H1 (cell line): ENCODE data around the gene PANX2.

Experiments
- CTCF ChIP-seq, 3 experiments: IDR thresholded peaks; 1 replicate in 2 of 3; 2 replicates in 1 of 3; pipeline versions ENCODE4 v1.5.1 to v1.6.1; 2011; ENCODE audit warnings: low read length in 3 of 3, mild to moderate bottlenecking in 3 of 3, inconsistent platforms in 2 of 3, low read depth in 1 of 3, moderate library complexity in 1 of 3; ENCODE audit not compliant: insufficient read depth in 1 of 3; ENCODE audit errors: control extremely low read depth in 1 of 3
- RBBP5 ChIP-seq: IDR thresholded peaks from 2 replicates; pipeline ENCODE4 v1.7.1; 2012; ENCODE audit warnings: low read depth, mild to moderate bottlenecking, inconsistent platforms, low read length, moderate library complexity, borderline replicate concordance
- SRF ChIP-seq: IDR thresholded peaks from 2 replicates; pipeline ENCODE4 v1.6.1; 2011; ENCODE audit warnings: mild to moderate bottlenecking, low read depth, low read length, moderate library complexity

GRCh38 chr22:50201191-50202129 is 30.9 kb downstream of the PANX2 start:
- TF ChIP-seq CTCF (IDR thresholded peaks at IDR 0.05; ENCODE audit: control extremely low read depth in 1 of 3, insufficient read depth in 1 of 3, low read depth in 1 of 3, low read length in 3 of 3) (no peak), RBBP5 (0 out of 2 replicates have a peak, but pooled peaks have one; percentile 6), SRF (no peak)
